ENCODE results near the gene PIGW. TPM values are rescaled to one million over a fixed set of nuclear protein-coding genes. Genes with fewer than 3 reads are reported as not detected.

PIGW gene
- total and polyA plus RNA-seq, 9 of the 15 experiments (the other 6 are each of a cell fraction or from before 2014, with no cell fraction given): 9.5 to 33.9 (median 21.2) TPM

DNA sequence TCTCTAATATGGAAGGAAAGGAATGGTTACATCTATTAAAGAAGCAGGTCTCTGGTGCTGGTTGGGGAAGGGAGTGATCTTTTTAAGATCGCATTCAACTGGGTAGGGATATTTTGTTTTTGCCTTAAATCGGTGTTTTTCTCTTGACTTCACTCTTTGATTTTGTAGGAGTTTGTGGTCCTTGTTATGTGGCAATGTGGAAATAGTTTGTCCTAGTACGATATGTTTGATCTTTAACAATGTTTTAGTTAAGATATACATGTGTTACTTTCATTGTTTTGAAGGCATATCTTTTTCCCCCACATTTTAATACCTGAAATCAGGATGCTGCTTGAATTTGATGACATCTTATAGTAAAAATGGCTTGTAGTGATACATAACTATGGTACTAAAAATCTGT lies 18.7 kb downstream of the PIGW start (continued):
- TF ChIP-seq, protein P1, sequence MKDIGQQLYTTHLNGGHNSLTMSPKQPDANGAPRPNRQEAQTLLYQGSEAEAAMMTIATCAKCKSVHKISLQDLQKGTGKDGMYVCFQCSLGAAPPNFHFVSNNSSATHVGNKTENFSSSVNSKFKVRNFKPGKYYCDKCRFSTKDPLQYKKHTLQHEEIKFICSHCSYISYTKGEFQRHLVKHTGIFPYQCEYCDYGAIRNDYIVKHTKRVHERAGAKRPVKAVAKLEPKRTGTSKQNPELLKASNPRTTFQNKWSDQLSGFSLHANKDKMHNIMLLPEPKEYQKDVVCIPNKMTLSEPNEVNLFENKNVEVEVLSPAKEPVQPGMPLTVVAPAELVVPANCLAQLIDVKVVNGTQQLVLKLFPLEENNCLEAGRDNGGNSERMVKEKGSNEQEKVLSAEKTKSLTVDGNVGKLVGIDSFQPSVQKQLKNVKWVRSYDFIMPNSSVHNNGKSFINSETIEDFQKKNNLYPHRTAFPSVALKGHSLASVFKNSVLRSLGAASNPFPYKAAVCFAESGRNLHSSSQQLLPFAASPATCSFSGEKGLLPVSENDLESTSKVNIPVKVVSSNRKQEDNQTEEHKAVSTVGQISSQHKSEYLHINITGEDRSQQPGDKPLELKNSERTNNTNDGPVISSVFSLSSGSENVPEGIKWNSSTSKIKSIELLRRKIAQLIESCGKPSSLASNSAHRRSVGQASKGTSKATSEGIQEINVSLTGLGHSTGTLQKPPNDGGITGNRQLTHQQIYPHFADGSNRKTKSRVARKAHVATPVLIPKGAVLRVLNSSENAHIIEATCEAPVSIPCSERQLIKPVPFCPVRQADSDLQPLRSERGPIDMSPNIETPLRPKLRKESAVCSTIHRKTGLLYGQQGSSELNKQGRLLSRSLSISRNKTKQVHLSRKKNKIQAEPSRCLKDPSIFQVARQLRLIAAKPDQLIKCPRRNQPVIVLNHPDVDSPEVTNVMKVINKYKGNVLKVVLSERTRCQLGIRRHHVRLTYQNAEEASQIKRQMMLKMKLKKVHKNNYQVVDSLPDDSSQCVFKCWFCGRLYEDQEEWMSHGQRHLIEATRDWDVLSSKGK (CRISPR knock-in tag; IDR thresholded peaks at IDR 0.05): no peak
- TF ChIP-seq RBM15 (IDR thresholded peaks at IDR 0.05; ENCODE audit: insufficient read depth, low read length): no peak
- TF ChIP-seq HMGN3 (IDR thresholded peaks at IDR 0.05; ENCODE audit: borderline replicate concordance, extremely low read depth, insufficient read length, low read depth, low read length): no peak

DNA sequence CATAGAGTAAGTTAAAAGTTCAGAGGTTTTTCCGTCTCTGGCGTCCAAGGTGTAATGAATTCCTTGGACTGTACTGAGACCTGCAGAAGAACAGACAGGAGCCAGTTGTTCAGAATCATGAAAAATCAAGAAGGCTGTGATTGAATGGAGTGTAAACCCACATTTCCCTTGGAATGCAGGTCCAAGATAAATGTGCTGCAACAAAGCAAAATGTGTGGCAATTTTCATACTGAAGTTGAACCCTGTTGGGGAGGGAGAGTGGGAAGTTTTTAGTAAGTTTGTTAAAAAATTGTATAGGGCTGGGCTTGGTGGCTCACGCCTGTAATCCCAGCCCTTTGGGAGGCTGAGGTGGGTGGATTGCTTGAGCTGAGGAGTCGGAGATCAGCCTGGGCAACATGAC lies 31.3 kb downstream of the PIGW start:
- WGBS (ENCODE audit: insufficient coverage, low coverage, missing lambda C conversion rate): 94% methylated on average over 4 of the region's 4 CpGs
- no peaks in the 10 kb centered on the region for H3K27me3 ChIP-seq (ENCODE audit: control insufficient read depth in 2 of 2, insufficient read depth in 2 of 2, low read length in 2 of 2)
- no peak overlapping the region for H3K4me2 ChIP-seq (ENCODE audit: insufficient read depth, low read length)
- no peaks in the 10 kb centered on the region for H3K9me1 ChIP-seq (ENCODE audit: control insufficient read depth, insufficient read depth, low read length)
- H3K36me3 ChIP-seq (ENCODE audit: control insufficient read depth, insufficient read depth, low read length): peaks cover 81% of the 10 kb centered on the region
- H3K4me3 ChIP-seq: no peak overlapping the region
- BruUV-seq (replicated peaks): no TSS peak
- H4K20me1 ChIP-seq (replicated peaks; ENCODE audit: control insufficient read depth, insufficient read depth, low read length): no peaks in the 10 kb centered on the region
- no peak for FAIRE-seq
- H3K9ac ChIP-seq (ENCODE audit: insufficient read depth in 1 of 2, low read depth in 2 of 2, low read length in 2 of 2): no peak overlapping the region
- no peak overlapping the region for H2AFZ ChIP-seq (ENCODE audit: low read depth, low read length)
- ATAC-seq: no peak
- TF ChIP-seq SOX6 (IDR thresholded peaks at IDR 0.05) (no peak), NFXL1 (CRISPR knock-in tag; IDR thresholded peaks at IDR 0.05) (no peak), NFATC3 (IDR thresholded peaks at IDR 0.05) (no peak), ZNF324 (CRISPR knock-in tag; IDR thresholded peaks at IDR 0.05) (no peak), ETV1 (tag; conservative IDR thresholded peaks at IDR 0.05; ENCODE audit: low read depth) (no peak), HDAC2 (IDR thresholded peaks at IDR 0.05) (no peak), HMG20A (CRISPR knock-in tag; conservative IDR thresholded peaks at IDR 0.05) (no peak)
- TF ChIP-seq, protein P2, sequence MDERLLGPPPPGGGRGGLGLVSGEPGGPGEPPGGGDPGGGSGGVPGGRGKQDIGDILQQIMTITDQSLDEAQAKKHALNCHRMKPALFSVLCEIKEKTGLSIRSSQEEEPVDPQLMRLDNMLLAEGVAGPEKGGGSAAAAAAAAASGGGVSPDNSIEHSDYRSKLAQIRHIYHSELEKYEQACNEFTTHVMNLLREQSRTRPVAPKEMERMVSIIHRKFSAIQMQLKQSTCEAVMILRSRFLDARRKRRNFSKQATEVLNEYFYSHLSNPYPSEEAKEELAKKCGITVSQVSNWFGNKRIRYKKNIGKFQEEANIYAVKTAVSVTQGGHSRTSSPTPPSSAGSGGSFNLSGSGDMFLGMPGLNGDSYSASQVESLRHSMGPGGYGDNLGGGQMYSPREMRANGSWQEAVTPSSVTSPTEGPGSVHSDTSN (CRISPR knock-in tag; IDR thresholded peaks at IDR 0.05; ENCODE audit: low read depth): no peak
- TF ChIP-seq, protein P2 (tag; conservative IDR thresholded peaks at IDR 0.05; ENCODE audit: low read depth): no peak
- TF ChIP-seq, protein P3, sequence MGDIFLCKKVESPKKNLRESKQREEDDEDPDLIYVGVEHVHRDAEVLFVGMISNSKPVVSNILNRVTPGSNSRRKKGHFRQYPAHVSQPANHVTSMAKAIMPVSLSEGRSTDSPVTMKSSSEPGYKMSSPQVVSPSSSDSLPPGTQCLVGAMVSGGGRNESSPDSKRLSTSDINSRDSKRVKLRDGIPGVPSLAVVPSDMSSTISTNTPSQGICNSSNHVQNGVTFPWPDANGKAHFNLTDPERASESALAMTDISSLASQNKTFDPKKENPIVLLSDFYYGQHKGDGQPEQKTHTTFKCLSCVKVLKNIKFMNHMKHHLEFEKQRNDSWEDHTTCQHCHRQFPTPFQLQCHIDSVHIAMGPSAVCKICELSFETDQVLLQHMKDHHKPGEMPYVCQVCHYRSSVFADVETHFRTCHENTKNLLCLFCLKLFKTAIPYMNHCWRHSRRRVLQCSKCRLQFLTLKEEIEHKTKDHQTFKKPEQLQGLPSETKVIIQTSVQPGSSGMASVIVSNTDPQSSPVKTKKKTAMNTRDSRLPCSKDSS (IDR thresholded peaks at IDR 0.05; ENCODE audit: low read depth, partially characterized antibody): no peak
- H3K9me3 ChIP-seq (replicated peaks; ENCODE audit: control insufficient read depth, insufficient read depth, low read depth, low read length): no peaks in the 10 kb centered on the region
- CTCF ChIA-PET (ENCODE audit: low intra/inter-chr PET ratio): no interaction called here
- no peak for DNase-seq (ENCODE audit: extremely low read depth in 1 of 4, low spot score in 3 of 4)
- no peaks in the 10 kb centered on the region for H3K4me1 ChIP-seq (replicated peaks in 1 of 2; ENCODE audit: control insufficient read depth in 2 of 2, insufficient read depth in 2 of 2, low read length in 2 of 2)
- H3K27ac ChIP-seq (ENCODE audit: extremely low read depth, low read depth, low read length): no peak overlapping the region
- POLR2A ChIA-PET: interaction anchor here (0.9 to 2.5 kb wide), 7 partner anchors 9 to 36 kb away, joined by 3 to 7 read pairs (median 3); partner anchors contain the start of genes MRM1 and PIGW
- intact Hi-C loops (cut with micrococcal nuclease): no loop called here
- H3K79me2 ChIP-seq (ENCODE audit: control insufficient read depth, insufficient read depth, low read length): peaks cover 18% of the 10 kb centered on the region; the same call in 2 of the 3 replicates
- in situ Hi-C loops (cut with MboI): no loop called here
